ENCODE results near the gene LY6G5C. TPM values are rescaled to one million over a fixed set of nuclear protein-coding genes. Genes with fewer than 3 reads are reported as not detected.

Gene LY6G5C
- total and polyA plus RNA-seq, 7 donors = 0.75 to 3.2 (median 2.1) TPM

GRCh38 chr6:31681135-31681671 lies 336 bp upstream of the LY6G5C start:
- DNase-seq = peak; percentile 36 to 67
- TF ChIP-seq, protein P1, sequence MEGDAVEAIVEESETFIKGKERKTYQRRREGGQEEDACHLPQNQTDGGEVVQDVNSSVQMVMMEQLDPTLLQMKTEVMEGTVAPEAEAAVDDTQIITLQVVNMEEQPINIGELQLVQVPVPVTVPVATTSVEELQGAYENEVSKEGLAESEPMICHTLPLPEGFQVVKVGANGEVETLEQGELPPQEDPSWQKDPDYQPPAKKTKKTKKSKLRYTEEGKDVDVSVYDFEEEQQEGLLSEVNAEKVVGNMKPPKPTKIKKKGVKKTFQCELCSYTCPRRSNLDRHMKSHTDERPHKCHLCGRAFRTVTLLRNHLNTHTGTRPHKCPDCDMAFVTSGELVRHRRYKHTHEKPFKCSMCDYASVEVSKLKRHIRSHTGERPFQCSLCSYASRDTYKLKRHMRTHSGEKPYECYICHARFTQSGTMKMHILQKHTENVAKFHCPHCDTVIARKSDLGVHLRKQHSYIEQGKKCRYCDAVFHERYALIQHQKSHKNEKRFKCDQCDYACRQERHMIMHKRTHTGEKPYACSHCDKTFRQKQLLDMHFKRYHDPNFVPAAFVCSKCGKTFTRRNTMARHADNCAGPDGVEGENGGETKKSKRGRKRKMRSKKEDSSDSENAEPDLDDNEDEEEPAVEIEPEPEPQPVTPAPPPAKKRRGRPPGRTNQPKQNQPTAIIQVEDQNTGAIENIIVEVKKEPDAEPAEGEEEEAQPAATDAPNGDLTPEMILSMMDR (IDR thresholded peaks at IDR 0.05) = no peak

DNA sequence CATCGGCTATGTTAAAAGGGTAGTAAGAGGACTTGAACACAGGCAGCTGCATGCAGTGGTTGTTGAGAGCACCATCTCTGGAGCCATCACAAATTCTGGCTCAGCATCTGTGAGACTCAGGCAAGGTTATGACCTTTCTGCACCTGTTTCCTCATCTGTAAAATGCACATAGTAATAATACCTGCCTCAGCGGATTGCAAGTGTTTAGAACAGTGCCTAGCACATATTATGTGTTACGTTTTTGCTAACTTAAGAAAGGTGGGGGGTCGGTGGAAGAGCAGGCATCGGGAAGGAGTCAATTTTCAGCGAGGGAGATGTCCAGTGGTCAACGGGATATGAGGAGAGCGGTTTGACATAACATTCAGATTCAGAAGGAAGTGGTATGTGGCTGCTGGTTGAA lies 2.9 kb downstream of the LY6G5C start:
- no peaks in the 10 kb centered on the region for H3K27me3 ChIP-seq (ENCODE audit: insufficient read depth in 3 of 3, low read length in 2 of 3)
- H3K9me3 ChIP-seq = no peaks in the 10 kb centered on the region
- TF ChIP-seq, protein P1 (IDR thresholded peaks at IDR 0.05) = no peak
- H3K4me1 ChIP-seq = peaks cover 8% of the 10 kb centered on the region
- H3K36me3 ChIP-seq (ENCODE audit: insufficient read depth in 1 of 2, low read depth in 1 of 2) = peaks cover 0 to 18% of the 10 kb centered on the region in 2 donors
- intact Hi-C loops (cut with DNase I) = no loop called here
- H3K27ac ChIP-seq = no peak overlapping the region
- DNase-seq (no peak), ATAC-seq (no peak)
- WGBS, 3 donors = 54 to 68% (median 57%) methylated on average over 8 of the region's 8 CpGs
- no peak overlapping the region for H3K4me3 ChIP-seq

More at GRCh38 chr6:31681135-31681671, 336 bp upstream of the LY6G5C start:
- Histone ChIP-seq H3K4me1 (peaks cover 8% of the 10 kb centered on the region), H3K27ac (peak overlapping the region; percentile 13), H3K36me3 (ENCODE audit: insufficient read depth in 1 of 2, low read depth in 1 of 2) (peaks cover 0 to 23% of the 10 kb centered on the region in 2 donors), H3K27me3 (ENCODE audit: insufficient read depth in 3 of 3, low read length in 2 of 3) (no peaks in the 10 kb centered on the region), H3K4me3 (peak overlapping the region; percentile 70), H3K9me3 (no peaks in the 10 kb centered on the region)
- intact Hi-C loops (cut with DNase I) = loop anchor here (2.0 to 10.0 kb wide), 6 partner anchors 86 to 271 kb away; partner anchors contain the start of gene NEU1 (in 1 of the 2)
- WGBS, 3 donors = 1 to 3% (median 1%) methylated on average over 40 of the region's 40 CpGs
- peak; percentile 45 to 76 (median 52) for ATAC-seq

- H3K4me3 ChIP-seq = no peak overlapping the region
- H3K36me3 ChIP-seq (ENCODE audit: insufficient read depth in 1 of 2, low read depth in 1 of 2) = peaks cover 0 to 29% of the 10 kb centered on the region in 2 donors
- ATAC-seq (no peak), DNase-seq (no peak)
- no peaks in the 10 kb centered on the region for H3K27me3 ChIP-seq (ENCODE audit: insufficient read depth in 3 of 3, low read length in 2 of 3)
- H3K9me3 ChIP-seq = no peaks in the 10 kb centered on the region
- TF ChIP-seq, protein P1 (IDR thresholded peaks at IDR 0.05) = no peak
- intact Hi-C loops (cut with DNase I) = no loop called here
- 55 to 69% (median 64%) methylated on average over 6 of the region's 6 CpGs for WGBS, 3 donors
- H3K27ac ChIP-seq = no peak overlapping the region
- peaks cover 8% of the 10 kb centered on the region for H3K4me1 ChIP-seq
Measured at GRCh38 chr6:31676904-31677303, 4.0 kb downstream of the LY6G5C start.

DNA sequence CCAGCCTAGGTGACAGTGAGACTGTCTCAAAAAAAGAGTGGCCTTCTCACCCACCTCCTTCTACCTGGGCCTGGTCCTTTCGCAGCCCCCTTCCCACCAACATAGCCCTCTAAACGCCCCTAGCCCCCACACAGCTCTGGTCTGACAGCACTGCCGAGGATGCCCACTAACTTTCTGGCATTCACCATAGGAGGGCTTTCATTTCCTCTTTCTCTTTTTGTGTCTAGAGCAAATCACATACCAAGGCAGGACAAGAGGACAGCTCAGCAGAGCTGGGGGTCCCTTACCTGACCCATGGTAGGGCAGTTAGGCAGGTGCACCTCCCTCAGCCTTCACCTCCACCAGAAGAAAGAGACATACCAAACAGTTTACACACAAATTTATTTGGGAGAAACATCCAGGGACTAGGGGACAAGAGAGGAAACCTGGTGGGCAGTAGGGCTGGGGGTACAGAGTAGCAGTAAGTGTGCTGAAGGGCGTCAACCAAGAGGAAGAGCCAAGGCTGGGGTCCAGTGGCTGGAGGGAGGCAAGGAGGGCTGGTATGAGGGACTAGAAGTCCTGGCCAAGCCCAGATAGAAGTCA lies 4.5 kb downstream of the LY6G5C start:
- Histone ChIP-seq H3K27ac (no peak overlapping the region), H3K27me3 (ENCODE audit: insufficient read depth in 3 of 3, low read length in 2 of 3) (no peaks in the 10 kb centered on the region), H3K4me3 (no peak overlapping the region), H3K36me3 (ENCODE audit: insufficient read depth in 1 of 2, low read depth in 1 of 2) (peaks cover 0 to 34% of the 10 kb centered on the region in 2 donors), H3K4me1 (peaks cover 8% of the 10 kb centered on the region), H3K9me3 (no peaks in the 10 kb centered on the region)
- TF ChIP-seq, protein P1 (IDR thresholded peaks at IDR 0.05) = no peak
- intact Hi-C loops (cut with DNase I) = no loop called here
- ATAC-seq = no peak
- DNase-seq = no peak
- WGBS, 3 donors = 72 to 95% (median 81%) methylated on average over 4 of the region's 4 CpGs

Data from psoas muscle (tissue), 8 donors.